Left ventricle myocardium superior (tissue), 1 donor: ENCODE measurements around the gene PARP6. TPM values are rescaled to one million over a fixed set of nuclear protein-coding genes. Genes with fewer than 3 reads are reported as not detected.

ENCODE experiments used
- total RNA-seq: library from RNA; stranded (reverse); fragmentation: NEBNext Ultra II Directional; extraction: Animal tissue kit (Norgen Biotek cat#: 25700); gene quantifications from one replicate; pipeline ENCODE4 v1.2.1, GENCODE V29; 2021
- donor health status: DM: no; HTN: yes; CAD: no; lungs with severe emphysema.

PARP6 gene
- total RNA-seq, 1 donor from 2014 or later, result 49.6 TPM

Other genes starting within 250 kb of the PARP6 start
- gene MYO9A, start 154.4 kb downstream of the PARP6 start, total RNA-seq, result 29.7 TPM
- 6.3 TPM for gene SENP8, start 154.2 kb downstream of the PARP6 start, total RNA-seq
- not detected for gene GRAMD2A, start 74.8 kb downstream of the PARP6 start, total RNA-seq
- gene PKM, start 41.4 kb downstream of the PARP6 start, total RNA-seq, result 1,059 TPM
- gene CELF6, start 47.6 kb upstream of the PARP6 start, total RNA-seq, result 1.5 TPM
- 64.4 TPM for gene HEXA, start 103.5 kb upstream of the PARP6 start, total RNA-seq
- not detected for gene TMEM202, start 125.8 kb upstream of the PARP6 start, total RNA-seq
- gene ARIH1, start 201.8 kb upstream of the PARP6 start, total RNA-seq, result 184 TPM